Activated naive CD4-positive, alpha-beta T cell treated with anti-CD3 and anti-CD28 coated beads, Interleukin-2, amount 50 U/mL, for 72 hours (primary cell): ENCODE data around the gene FAAP100. TPM values are rescaled to one million over a fixed set of nuclear protein-coding genes. Genes with fewer than 3 reads are reported as not detected.
A peak's percentile ranks its signal among the peaks of the same experiment; 100 is the strongest.
"Not testable (repeated sequence)": the region's sequence is repeated elsewhere in the genome, so short reads cannot be mapped to it uniquely, and the experiment has no call there.

Experiments used
- ATAC-seq, 2 donors: fragments of 150-1000 bp; cut with Tn5 transposase; 2 replicates each; pipeline ENCODE4 v1.10.0; 2021; ENCODE audit warnings: mild to moderate bottlenecking in 2 of 2, moderate library complexity in 2 of 2
- DNase-seq, 2 donors: peaks; one replicate each; pipeline ENCODE4 v3.0.0; 2021 to 2022; ENCODE audit warnings: low spot score in 2 of 2
- H3K27ac Mint-ChIP-seq, 2 donors: one replicate each; pipeline ENCODE4 v1.8.0; 2022; ENCODE audit warnings: mild to moderate bottlenecking in 2 of 2, mixed read lengths in 2 of 2
- H3K36me3 Mint-ChIP-seq, 2 donors: one replicate each; pipeline ENCODE4 v1.8.0; 2022; ENCODE audit warnings: mixed read lengths in 2 of 2
- H3K9me3 Mint-ChIP-seq, 2 donors: one replicate each; pipeline ENCODE4 v1.8.0; 2022; ENCODE audit warnings: mixed read lengths in 2 of 2
- total RNA-seq, 2 donors: library from RNA; stranded (reverse); gene quantifications; one replicate each; pipeline ENCODE4 v1.2.3, GENCODE V29; 2022

The FAAP100 gene, protein sequence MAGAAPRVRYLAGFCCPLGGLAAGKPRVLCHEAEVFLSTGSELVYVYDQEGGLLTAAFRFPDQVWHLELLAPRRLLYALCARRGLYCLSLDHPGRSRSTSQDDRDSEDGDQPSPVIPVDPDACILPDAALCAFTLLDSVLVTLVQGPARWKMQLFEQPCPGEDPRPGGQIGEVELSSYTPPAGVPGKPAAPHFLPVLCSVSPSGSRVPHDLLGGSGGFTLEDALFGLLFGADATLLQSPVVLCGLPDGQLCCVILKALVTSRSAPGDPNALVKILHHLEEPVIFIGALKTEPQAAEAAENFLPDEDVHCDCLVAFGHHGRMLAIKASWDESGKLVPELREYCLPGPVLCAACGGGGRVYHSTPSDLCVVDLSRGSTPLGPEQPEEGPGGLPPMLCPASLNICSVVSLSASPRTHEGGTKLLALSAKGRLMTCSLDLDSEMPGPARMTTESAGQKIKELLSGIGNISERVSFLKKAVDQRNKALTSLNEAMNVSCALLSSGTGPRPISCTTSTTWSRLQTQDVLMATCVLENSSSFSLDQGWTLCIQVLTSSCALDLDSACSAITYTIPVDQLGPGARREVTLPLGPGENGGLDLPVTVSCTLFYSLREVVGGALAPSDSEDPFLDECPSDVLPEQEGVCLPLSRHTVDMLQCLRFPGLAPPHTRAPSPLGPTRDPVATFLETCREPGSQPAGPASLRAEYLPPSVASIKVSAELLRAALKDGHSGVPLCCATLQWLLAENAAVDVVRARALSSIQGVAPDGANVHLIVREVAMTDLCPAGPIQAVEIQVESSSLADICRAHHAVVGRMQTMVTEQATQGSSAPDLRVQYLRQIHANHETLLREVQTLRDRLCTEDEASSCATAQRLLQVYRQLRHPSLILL
- 10 to 100 TPM; 19.8 to 37.9 TPM for total RNA-seq

DNA sequence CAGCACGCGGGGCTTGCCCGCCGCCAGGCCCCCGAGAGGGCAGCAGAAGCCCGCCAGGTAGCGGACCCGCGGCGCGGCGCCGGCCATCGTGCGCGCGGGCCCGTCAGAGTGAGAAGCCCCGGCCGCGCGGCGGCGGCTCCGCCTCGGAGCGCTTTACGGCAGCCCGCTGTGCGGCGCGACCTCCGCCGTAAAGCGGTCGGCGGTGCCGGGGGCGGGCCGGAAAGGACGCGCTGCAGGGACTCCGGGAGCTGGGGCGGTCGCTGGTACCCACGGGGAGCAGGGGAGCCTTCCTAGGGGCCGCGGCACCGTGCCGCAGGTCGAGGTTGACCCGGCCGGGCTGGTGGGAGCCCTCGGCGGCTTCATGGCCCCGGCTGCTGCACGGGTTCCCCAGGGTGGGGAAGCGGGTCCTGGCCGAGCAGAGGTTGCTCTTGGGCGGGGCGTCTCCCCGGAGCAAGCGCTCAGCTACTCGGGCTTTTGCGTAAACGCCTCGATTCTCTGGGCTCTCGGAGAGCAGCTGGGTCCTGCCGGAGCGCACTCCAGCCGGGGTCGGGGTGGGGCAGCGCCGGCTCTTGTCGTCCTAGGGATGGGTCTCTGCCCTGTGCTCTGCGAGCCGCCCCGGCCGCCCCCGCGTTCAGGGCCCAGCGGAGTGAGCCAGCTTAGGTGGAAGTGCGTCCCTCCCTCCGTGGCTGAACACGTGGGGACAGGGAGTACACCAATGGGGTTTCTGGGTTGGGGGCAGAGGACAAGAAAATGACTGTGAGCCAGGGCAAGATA is at the start of gene FAAP100:
Gene FAAP100 (minus strand): TSS at position 110 of the 774 bp plus-strand sequence. CDS start 23 bp downstream, at position 87.
- DNase-seq (peak; percentile 84 to 90), ATAC-seq (peak; percentile 54 to 73)
- peaks cover 0 to 14% of the 10 kb centered on the region in 2 donors for H3K36me3 Mint-ChIP-seq
- no peaks in the 10 kb centered on the region for H3K9me3 Mint-ChIP-seq
- H3K27ac Mint-ChIP-seq = peak within 1 kb of the TSS; percentile 87 to 93

DNA sequence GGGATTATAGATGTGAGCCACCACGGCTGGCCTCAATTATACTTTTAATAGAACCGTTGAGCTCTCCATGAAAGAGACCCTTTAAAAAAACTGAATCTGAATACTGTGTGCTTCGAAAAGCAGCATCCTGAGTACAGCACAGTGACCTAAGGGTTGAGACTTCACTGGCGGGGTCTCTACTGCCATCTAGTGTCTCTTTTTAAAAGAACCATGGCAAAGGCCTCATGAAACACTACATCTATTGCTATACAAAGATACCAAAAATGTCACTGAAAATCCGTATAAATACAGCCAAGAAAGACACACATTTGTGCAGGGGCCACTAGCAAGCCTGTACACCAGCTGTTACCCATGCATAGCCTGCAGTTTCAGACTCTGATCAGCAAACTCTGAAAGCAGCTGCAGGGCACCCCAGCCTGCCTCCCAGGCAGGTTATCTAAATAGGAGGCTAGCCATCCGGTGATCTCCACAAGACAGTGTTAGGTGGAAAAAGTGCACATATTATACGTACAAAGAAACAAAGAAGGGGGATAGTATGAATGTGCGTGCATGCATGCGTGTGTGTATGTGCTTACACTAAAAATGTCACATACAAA is 49.5 kb upstream of the FAAP100 start:
- no peaks in the 10 kb centered on the region for H3K9me3 Mint-ChIP-seq
- no peak overlapping the region for H3K27ac Mint-ChIP-seq
- ATAC-seq = peak; percentile 82 to 88
- peak in 1 of 2 donors; percentile 41 for DNase-seq
- peaks cover 4 to 10% of the 10 kb centered on the region in 2 donors for H3K36me3 Mint-ChIP-seq

DNA sequence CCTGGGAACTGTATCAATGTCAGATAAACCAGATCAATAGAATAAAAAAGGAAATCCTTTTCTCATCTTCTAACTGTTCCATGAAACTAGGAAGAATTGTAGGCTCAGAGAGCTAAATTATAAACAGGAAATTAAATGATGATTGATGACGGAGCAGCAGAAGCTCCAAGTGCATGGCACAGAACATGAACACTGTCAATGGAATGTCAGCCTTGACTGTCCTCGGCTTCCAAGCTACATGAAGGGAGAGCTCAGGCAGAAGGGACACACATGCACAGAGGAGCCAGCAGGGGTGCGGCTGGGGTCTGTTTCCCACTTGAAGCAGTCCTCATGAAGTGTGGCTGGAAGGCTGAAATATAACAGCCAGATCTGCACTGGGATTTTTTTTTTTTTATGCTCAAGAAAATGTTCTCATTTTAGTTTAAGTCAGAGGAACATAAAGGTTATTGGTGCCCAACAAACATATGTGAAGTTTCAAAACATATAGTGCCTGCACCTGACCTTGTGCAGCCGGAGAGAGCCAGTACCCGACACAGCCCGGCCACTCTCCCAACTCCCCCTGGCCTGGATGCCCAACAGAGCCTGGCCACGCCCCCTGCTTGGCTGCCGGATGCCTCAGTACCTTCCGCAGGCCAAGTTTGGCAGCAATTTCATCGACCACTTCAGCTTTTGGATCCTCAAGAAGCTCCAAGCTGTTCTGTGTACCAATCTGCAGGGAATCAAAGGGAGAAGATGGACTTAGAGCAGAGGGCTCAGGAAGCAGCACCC is 47.8 kb upstream of the FAAP100 start:
- ATAC-seq = no peak
- H3K27ac Mint-ChIP-seq = no peak overlapping the region
- DNase-seq = no peak
- H3K9me3 Mint-ChIP-seq = no peaks in the 10 kb centered on the region
- peaks cover 4 to 10% of the 10 kb centered on the region in 2 donors for H3K36me3 Mint-ChIP-seq

DNA sequence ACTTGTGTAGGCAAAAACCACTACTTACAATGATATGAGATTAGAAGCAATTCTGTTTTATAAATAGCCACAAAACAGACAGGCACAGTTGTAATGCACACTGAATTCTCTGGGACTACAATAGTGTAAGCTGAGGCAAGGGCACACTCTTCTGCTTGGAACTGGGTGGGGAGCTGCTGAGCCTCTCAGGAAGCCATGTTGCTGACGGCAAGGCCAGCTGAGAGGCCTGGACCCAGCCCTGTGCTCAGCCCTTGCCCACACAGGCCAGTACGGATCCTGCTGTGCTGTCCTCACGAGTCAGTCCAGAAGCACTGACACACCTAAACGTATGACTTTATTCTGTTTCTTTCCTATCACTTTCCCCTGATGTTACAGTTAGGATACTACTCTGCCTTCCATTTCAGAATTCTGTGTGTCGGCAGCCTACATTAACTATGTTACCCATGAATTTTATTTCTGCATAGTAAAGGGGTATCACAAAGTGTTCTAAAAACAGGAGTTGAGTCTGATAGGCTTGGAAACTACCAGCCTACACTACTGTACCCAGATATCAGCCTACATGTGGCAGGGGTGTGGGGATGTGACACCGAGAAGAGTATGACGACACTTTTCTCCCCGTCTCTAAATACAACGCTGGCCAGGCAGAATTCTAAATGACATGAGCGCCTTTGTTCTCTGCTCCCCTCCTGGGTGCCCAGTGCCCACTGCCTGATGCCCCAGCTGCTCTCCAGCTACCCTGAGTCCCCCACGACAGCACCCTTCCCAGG is 41.1 kb upstream of the FAAP100 start:
- DNase-seq (no peak), ATAC-seq (no peak)
- H3K27ac Mint-ChIP-seq = no peak overlapping the region
- peaks cover 6 to 12% of the 10 kb centered on the region in 2 donors for H3K36me3 Mint-ChIP-seq
- H3K9me3 Mint-ChIP-seq = no peaks in the 10 kb centered on the region

DNA sequence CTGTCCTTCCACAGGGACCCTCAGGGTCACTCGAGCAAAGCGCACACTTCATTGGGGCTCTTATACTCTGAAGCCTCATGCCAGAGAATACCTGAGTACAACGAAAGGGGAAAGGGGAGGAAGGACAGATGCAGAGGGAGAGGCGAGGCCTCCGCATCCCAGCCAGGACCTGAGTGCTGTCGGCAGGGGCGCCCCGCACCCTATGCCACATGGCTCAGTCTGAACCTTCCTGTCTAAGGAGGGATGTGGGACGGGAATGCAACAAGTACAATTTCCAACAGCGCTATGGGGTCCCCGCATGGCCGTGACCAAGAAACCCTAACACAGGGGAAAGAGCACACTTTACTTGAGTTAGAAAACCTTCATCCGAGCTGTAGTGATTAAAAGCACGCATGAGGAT is 39.8 kb upstream of the FAAP100 start:
- DNase-seq (no peak), ATAC-seq (no peak)
- Mint-ChIP-seq H3K36me3 (peaks cover 6 to 18% of the 10 kb centered on the region in 2 donors), H3K27ac (no peak overlapping the region), H3K9me3 (no peaks in the 10 kb centered on the region)

DNA sequence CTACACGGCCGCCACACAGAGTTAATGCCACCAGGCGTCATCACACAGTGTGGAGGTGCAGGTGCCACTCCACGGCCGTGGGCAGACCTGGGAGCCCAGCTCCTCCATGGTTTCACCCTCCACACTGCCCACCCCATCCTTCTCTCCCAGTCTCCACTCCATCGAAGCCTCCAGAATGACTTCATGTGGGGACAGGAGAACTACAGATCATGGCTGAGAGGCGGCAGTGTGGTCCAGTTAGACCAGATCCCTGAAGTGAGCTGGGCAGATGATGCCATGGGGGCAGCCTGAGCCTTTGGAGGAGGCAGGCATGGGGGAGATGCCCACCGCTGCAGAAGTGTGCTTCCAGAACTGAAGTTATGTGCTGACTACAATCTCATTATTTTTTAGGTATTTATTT is 38.0 kb upstream of the FAAP100 start:
- Mint-ChIP-seq H3K9me3 (no peaks in the 10 kb centered on the region), H3K27ac (no peak overlapping the region), H3K36me3 (peaks cover 12 to 24% of the 10 kb centered on the region in 2 donors)
- no peak for DNase-seq
- no peak for ATAC-seq

DNA sequence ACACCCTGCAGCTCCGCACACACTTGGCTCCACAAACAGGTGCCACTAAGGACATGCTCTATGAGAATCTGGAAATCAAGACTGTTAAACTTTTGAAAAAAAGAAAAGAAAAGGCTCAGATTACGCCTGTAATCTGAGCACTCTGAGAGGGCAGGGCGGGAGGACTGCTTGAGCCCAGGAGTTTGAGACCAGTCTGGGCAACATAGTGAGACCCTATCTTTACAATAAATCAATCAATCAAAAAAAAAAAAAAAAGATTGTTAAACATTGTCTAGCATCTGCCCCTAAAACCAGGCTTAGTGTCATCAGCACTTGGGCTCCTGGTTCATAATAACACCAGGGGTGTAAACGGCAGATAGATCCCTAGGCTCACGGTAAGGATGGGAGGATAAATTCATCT is 37.5 kb upstream of the FAAP100 start:
- peaks cover 12 to 24% of the 10 kb centered on the region in 2 donors for H3K36me3 Mint-ChIP-seq
- no peak overlapping the region for H3K27ac Mint-ChIP-seq
- ATAC-seq = no peak
- no peak for DNase-seq
- H3K9me3 Mint-ChIP-seq = no peaks in the 10 kb centered on the region

DNA sequence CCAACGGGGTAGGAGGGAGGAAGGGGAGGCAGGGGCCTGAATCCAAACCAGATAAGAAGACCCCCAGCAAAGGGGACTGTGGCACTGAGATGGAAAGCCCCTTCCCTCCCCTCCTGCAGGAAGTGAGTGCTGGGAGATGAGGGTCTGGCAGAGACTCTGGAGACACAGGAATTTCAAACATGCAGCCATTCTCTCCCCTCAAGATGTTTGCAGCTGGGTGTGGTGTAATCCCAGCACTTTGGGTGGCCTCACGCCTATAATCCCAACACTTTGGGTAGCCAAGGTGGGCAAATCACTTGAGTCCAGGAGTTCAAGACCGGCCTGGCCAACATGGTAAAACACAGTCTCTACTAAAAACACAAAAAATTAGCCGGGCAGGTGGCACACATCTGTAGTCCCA is 33.9 kb upstream of the FAAP100 start:
- no peak for DNase-seq
- Mint-ChIP-seq H3K27ac (no peak overlapping the region), H3K36me3 (peaks cover 11 to 34% of the 10 kb centered on the region in 2 donors), H3K9me3 (no peaks in the 10 kb centered on the region)
- no peak for ATAC-seq

DNA sequence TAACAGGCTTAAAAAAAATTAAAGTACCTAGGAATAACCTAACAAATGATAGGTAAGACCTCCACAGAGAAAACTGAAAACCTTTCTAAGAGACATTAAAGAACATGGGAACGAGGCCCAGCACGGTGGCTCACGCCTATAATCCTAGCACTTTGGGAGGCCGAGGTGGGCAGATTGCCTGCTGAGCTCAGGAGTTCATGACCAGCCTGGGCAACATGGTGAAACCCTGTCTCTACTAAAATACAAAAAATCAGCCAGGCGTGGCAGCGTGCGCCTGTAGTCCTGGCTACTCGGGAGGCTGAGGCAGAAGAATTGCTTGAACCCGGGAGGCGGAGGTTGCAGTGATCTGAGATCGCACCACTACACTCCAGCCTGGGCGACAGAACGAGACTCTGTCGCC is 32.6 kb upstream of the FAAP100 start:
- H3K9me3 Mint-ChIP-seq, ATAC-seq, H3K27ac Mint-ChIP-seq, DNase-seq: not testable (repeated sequence)
- peaks cover 11 to 34% of the 10 kb centered on the region in 2 donors for H3K36me3 Mint-ChIP-seq

DNA sequence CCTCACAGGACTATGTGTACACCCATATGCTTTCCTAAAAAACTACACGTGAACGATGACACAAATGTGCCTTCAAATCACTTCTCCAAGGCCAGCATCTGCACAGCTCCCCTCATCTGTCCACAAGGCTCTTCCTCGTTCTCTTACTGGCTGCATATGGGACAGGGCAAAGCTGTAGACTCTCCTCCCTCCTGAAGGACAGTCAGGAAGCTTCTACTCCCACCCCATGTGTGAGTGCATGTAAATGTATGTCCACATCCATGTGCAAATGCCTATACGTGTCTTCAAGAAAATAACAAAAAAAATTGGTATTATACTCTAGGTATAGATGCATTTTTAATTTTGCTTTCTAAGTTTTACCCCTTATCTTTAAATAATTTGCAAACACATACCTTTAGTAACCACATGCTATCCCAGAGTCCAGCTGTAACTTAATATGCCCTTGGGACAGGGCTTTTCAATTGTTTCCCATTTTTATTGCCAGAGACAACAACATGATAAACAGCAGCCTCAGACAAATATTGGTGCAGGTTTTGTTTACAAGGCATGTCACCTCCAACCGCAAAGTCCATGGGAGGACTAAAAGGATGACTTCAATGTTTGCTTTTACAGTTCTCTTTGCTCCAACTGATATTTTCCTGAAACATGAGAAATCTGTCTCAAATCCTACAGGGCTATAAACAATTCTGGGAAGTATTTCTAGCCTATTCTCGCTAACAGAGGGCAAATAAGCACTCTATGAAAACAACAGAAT is 31.6 kb upstream of the FAAP100 start:
- peak overlapping the region in 1 of 2 donors; percentile 61 for H3K27ac Mint-ChIP-seq
- H3K36me3 Mint-ChIP-seq = peaks cover 11 to 33% of the 10 kb centered on the region in 2 donors
- no peaks in the 10 kb centered on the region for H3K9me3 Mint-ChIP-seq
- ATAC-seq = no peak
- DNase-seq = no peak

DNA sequence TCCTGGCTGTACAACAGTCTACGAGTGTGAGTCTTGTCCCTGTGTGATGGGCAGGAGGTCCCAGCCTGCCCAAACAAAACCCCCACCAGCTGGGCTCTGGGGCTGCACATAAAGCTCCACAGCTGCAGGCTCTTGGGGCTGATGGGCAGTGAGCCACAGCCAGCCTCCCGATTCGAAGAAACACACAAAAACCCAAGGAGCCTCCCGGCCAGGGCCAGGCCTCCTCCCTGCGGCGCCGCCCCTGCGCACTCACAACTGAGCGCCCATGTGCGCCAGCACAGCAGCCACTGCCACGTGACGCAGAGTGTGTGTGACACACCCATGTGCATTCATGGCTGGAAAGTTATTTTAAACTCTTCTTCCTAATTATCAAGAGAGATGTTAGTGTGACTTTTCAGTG is 30.6 kb upstream of the FAAP100 start:
- ATAC-seq (no peak), DNase-seq (no peak)
- Mint-ChIP-seq H3K27ac (peak overlapping the region in 1 of 2 donors; percentile 29), H3K9me3 (no peaks in the 10 kb centered on the region), H3K36me3 (peaks cover 11 to 29% of the 10 kb centered on the region in 2 donors)

DNA sequence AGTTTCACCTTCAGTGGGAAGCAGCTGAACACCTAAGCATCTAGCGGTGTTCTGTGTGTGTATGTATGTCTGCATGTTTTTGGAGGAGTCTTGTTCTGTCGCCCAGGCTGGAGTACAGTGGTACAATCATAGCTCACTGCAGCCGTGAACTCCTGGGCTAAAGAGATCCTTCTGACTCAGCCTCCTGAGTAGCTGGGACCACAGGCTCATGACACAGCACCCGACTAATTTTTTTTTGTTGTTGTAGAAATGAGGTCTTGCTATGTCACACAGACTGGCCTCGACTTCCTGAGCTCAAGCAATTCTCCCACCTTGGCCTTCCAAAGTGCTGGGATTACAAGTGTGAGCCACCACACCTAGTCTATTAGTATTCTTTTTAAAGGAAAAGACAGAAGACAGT is 30.2 kb upstream of the FAAP100 start:
- ATAC-seq (peak in 1 of 2 donors; percentile 15), DNase-seq (no peak)
- H3K27ac Mint-ChIP-seq = peak overlapping the region in 1 of 2 donors; percentile 29
- no peaks in the 10 kb centered on the region for H3K9me3 Mint-ChIP-seq
- peaks cover 11 to 29% of the 10 kb centered on the region in 2 donors for H3K36me3 Mint-ChIP-seq

DNA sequence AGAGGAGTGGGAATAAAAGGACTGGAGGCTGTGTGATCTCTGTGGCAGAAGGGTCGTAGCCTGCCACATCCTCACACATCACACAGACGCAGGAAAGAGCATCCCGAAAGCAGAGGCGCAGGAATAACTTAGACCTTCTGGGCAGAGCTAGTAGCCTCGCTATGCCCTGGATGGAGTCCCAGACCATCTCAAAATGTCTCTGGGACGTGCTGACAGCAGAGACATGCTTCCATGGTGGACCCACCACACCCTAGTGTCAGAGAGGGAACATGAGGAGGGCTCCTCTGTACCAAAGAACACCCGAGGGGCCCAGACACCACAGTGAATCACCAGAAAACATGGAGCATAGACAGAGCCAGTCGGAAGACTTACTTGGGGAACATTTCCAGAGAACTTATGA is 29.6 kb upstream of the FAAP100 start:
- DNase-seq = no peak
- no peak for ATAC-seq
- Mint-ChIP-seq H3K27ac (peak overlapping the region in 1 of 2 donors; percentile 25), H3K36me3 (peaks cover 10 to 29% of the 10 kb centered on the region in 2 donors), H3K9me3 (no peaks in the 10 kb centered on the region)

DNA sequence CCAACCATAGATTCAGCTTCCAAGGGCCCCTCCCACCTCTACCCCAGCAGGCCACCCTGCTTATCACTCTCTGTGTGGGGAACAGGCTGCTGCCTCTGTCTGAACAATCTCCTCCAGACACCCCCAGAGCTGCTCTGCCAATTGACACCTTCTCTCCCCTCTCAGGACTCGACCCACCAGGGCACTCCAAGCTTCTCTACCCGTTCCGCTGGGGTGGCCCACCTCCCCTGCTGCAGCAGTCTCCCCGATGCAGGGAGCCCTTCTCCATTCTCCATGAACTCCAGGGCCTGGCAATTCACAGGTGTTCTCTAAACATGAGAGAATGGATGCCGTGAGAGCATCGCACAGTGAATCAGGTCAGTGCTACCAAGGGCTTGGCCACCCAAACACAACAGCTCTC is 28.3 kb upstream of the FAAP100 start:
- DNase-seq (no peak), ATAC-seq (no peak)

More for the DNA sequence above, 28.3 kb upstream of the FAAP100 start:
- peak overlapping the region; percentile 38 to 92 for H3K27ac Mint-ChIP-seq
- peaks cover 6 to 26% of the 10 kb centered on the region in 2 donors for H3K36me3 Mint-ChIP-seq
- H3K9me3 Mint-ChIP-seq = no peaks in the 10 kb centered on the region
